Measurements from ENCODE around the gene HS3ST6.
"Not testable (repeated sequence)": the region's sequence is repeated elsewhere in the genome, so short reads cannot be mapped to it uniquely, and the experiment has no call there.

HS3ST6 gene

GRCh38 chr16:1906055-1906845 is 12.0 kb downstream of the HS3ST6 start:
- DNase-seq, result no peak

- DNase-seq, result no peak
These were observed 14.1 kb downstream of the HS3ST6 start for GRCh38 chr16:1903845-1904840.

GRCh38 chr16:1903220-1903574 is 15.0 kb downstream of the HS3ST6 start:
- DNase-seq, result no peak

- DNase-seq, result no peak
These were observed 15.5 kb downstream of the HS3ST6 start for GRCh38 chr16:1902547-1903219.

- DNase-seq, result no peak
These were observed 17.8 kb downstream of the HS3ST6 start for GRCh38 chr16:1900452-1900774.

DNA sequence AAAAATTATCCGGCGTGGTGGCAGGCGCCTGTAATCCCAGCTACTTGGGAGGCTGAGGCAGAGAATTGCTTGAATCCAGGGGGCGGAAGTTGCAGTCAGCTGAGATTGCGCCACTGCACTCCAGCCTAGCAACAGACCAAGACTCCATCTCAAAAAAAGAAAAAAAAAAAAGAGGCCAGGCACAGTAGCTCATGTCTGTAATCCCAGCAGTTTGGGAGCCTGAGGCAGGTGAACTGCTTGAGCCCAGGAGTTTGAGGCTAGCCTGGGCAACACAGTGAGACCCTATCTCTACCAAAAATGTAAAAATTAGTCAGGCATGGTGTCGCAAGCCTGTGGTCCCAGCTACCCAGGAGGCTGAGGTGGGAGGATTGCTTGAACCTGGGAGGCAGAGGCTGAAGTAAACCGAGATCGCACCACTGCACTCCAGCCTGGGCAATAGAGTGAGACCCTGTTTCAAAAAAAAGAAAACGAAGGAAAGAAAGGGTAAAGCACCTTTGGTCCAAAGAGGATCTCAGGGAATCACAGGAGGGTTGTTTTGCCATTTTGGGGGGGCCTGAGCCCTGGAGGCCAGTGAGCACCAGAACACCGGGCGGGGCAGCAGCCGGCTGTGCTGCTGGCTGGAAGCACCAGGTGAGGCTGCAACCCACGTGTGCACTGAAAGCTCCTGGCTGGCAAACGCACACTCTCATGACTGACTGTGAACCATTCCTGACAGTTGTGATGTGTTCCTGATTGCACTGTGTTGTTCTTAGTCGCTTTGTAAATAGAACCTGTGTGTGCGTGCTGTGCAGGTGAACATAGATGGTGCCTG is 18.4 kb downstream of the HS3ST6 start:
- DNase-seq, result no peak

- not testable (repeated sequence) for DNase-seq
These were observed 20.5 kb downstream of the HS3ST6 start for GRCh38 chr16:1897692-1898091.

DNA sequence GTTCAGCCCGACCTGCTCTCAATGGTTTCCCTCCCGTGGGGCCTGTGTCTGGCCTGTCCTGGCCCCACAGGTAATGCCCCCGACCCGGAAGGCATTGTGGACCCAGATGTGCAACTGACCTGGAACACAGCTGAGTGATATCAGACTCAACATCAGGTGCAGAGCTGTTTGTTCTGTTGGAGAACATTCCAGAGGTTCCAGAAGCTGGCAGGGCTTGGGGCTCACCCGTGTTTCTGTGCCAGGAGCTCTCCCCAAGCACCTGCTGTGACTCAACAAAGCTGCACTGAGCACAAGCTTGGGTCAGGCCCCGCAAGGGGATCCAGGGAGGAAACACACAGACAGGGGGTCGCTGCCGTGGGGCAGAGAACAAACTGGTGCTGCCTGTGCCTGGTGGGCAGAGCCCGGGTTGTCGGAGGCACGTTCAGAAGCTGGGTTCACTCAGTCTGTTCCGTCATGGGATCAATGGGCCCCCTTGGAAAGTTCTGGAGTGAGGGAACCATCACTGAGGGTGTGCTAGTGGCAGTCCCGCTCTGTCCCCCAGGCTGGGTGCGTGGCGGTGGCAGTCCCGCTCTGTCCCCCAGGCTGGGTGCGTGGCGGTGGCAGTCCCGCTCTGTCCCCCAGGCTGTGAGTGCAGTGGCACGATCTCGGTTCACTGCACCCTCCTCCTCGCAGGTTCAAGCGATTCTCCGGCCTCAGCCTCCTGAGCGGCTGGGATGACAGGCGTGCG is 22.1 kb downstream of the HS3ST6 start:
- DNase-seq, result no peak

DNA sequence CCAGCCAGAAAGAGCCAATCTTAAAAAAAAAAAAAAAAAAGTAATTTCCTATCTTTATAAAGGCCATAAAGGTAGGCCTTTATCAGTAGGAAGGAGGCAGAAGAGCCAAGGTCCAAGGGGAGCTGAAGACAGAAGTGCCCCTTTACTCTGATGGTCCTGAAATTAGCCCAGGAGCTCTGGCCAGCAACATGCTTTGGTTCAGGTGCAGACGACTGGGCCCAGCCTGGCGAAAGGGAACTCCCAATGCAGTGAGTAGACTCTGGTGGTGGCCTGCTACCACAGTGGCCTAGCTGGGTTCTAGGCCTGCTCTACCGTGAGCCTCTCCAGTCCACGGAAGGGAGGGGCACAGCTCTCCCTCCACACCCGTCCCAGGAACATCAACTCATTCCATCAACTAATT is 23.1 kb downstream of the HS3ST6 start:
- no peak for DNase-seq

- DNase-seq, result no peak
These were observed 27.5 kb downstream of the HS3ST6 start for GRCh38 chr16:1890708-1891050.

DNA sequence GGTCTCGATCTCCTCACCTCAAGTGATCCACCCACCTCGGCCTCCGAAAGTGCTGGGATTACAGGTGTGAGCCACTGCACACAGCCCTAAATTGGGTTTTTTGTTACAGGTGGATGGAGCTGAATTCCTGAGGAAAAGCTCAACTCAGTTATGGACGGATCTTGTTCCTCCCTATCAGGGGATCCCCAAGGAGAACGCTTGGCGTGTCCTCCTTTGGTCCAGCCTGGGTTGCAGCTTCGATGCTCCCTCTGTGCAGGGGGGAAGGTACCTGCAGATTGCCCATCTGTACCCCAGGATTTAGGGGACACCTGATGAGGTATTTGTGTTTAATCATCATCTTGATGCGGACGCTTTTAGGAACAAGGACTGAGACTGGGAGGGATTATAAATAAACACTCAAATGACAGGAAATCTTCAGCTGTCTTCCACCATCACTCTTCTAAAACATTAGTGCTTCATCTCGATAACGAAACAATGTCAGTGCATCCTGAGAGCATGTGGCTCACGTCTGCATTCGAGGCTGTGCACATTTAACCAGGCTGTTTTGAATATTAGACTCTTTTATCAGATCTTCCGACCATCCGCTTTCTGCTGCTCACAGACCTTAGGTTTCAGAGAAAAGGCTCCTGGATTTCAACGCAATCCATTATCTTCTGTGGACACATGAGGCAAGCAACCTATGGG is 28.0 kb downstream of the HS3ST6 start:
- DNase-seq, result no peak

DNA sequence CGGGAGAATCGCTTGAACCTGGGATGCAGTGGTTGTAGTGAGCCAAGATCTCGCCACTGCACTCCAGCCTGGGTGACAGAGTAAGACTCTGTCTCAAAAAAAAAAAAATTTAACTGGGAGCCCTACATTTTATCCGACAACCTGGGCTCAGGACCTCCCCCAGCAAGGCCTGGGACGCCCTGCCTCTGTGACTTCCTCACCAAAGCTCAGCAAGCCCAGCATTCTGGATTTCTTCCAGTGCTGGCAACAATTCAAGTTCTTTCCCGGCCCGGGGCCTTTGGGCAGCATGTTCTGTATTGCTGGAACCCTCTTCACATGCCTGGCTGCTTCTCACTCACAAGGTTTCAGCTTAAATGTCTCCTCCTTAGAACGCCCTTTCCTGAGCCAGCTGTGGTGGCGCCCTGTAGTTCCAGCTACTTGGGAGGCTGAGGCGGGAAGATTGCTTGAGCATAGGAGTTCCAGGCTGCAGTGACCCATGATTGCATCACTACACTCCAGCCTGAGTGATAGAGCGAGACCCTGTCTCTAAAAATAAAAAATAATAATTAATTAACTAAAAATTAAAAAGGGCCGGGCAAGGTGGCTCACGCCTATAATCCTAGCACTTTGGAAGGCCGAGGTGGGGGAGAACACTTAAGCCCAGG is 30.4 kb downstream of the HS3ST6 start:
- no peak for DNase-seq

DNA sequence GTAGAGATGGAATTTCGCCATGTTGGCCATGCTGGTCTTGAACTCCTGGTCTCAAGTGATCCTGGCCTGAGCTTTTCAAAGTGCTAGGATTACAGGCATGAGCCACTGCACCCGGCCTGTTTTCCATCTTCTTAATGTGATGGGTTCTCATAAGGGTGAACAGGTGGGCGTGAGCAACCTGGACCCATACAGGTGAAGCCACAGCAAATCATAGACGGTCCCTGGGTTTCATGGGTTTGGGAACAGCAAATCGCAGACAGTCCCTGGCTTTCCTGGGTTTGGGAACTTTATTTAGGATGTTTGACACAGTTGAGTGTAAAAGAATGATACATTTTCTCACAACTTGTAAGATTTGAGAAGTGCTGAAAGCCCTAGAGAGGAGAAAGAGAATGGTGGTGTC is 33.3 kb downstream of the HS3ST6 start:
- no peak for DNase-seq

DNA sequence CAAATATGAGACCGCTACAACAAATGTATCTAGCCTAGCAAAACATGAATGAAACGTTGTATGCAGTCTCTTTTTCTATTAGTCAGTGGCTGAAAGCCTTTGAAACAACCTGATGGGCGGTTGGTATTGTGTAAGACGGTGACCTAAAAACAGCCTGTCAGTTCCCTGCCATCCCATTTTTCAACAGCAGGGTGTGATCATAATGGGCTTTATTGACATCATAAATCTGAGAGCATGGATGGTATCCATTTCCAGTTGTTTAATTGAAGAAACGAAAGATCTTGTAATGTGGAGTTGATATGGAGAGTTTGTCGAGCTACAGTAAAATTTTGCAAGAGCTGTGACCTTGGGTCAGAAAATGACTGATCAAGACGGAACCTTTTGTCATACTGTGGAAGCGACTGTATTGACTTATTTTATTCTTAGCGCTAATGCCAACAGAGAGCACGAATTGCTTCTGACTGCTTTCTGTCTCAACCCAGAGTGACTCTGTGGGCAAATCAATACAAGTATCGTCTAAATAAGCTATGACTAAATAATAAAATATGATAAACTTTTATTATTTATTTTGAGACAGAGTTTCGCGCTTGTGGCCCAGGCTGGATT is 34.0 kb downstream of the HS3ST6 start:
- DNase-seq, result peak; percentile 70

GRCh38 chr16:1881172-1881571 is 37.0 kb downstream of the HS3ST6 start:
- DNase-seq, result not testable (repeated sequence)

GRCh38 chr16:1879477-1879876 is 38.7 kb downstream of the HS3ST6 start:
- no peak for DNase-seq

- no peak for DNase-seq
These were observed 40.0 kb downstream of the HS3ST6 start for GRCh38 chr16:1878256-1878655.

DNA sequence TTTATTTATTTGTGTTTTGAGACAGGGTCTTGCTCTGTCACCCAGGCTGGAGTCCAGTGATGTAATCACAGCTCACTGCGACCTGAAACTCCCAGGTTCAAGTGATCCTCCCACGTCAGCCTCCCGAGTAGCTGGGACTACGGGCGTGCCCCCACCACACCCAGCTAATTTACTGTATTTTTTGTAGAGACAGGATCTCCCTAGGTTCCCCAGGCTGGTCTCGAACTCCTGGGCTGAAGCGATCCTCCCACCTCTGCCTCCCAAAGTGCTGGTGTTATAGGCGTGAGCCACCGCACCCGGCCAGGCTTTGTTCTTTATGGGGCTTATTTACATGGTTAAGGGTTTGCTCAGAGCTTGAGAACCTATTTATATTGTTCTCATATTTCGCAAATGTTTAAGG is 40.4 kb downstream of the HS3ST6 start:
- DNase-seq, result no peak

DNA sequence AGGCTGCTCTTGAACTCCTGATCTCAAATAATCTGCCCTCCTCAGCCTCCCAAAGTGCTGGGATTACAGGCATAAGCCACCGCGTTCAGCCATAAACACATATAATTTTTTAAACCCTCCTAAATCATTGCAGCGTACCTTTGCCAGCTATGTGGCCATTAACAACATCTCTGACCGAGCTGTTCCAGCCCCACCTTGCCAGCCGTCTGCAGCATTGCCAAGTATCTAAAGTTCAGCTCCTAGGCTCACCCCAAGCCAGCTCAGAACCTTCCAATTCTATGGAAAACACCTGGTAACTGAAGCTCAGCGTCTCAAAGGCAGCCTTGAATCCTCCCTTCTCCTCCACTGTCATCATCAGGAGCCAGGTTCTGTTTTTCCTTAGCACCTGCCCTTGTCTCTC is 41.1 kb downstream of the HS3ST6 start:
- no peak for DNase-seq

- DNase-seq, result no peak
These were observed 41.7 kb downstream of the HS3ST6 start for GRCh38 chr16:1876468-1876867.

DNA sequence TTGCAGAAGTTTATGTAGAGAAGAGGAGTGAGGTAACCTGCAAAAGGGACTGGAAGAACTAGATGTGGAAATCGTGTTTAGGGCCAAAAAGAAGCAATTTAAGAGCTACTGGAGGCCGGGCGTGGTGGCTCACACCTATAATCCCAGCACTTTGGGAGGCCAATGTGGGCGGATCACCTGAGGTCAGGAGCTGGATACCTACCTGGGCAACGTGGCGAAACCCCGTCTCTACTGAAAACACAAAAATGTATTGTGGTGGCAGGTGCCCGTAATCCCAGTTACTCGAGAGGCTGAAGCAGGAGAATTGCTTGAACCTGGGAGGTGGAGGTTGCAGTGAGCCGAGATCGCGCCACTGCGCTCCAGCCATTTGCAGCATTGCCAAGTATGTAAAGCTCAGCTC is 42.1 kb downstream of the HS3ST6 start:
- not testable (repeated sequence) for DNase-seq

All from inflammatory macrophage treated with lipopolysaccharide for 4 hours (primary cell).